LNCaP clone FGC (cell line): Measurements from ENCODE around the gene NHERF1.

ENCODE experiments used
- DNase-seq: peaks from one replicate; pipeline ENCODE4 v3.0.0-alpha.2; 2011; ENCODE audit warnings: low read depth
- H3K4me3 ChIP-seq: 2 replicates; pipeline ENCODE4 v1.5.1; 2011; ENCODE audit warnings: mild to moderate bottlenecking, low read depth, low read length, control low read depth
- TF ChIP-seq, protein P1 (sequence below): IDR thresholded peaks from 2 replicates; pipeline ENCODE4 v1.5.1; 2012; ENCODE audit warnings: mild to moderate bottlenecking; ENCODE audit not compliant: control insufficient read depth, insufficient read depth; ENCODE audit errors: extremely low read depth

NHERF1 gene

DNA sequence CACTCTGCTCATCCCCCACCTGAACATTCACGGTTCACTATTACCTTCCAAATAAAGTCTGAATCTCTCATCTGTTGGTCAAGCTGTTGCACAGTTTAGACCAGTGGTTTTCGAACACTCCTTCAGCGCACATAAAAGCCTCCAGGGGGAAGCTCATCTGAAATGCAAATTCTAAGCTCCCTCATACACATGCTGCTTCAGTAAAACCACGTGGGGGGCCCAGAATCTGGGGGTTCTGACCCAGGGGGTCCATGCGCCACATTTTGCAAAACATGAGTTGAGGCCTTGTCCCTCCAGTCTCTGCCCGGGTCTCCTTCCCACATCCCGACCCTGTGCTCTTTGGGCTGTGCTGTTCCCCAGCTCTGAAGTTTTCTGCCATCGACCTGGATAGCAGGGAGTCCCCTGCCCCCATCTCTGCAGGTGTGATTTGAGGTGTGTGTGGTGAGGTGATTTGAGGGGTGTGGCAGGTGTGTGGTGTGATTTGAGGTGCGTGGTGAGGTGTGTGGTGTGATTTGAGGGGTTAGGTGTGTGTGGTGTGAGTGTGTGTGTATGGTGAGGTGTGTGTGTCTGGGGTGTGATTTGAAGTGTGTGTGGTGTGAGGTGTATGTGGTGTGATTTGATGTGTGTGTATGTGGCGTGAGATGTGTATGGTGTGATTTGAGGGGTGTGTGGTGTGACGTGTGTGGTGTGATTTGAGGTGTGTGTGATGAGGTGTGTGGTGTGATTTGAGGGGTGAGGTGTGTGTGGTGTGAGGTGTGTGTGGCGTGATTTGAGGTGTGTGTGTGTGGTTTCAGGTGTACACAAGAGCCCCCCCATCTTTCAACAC, 16.2 kb upstream of the NHERF1 start:
- no peak overlapping the region for H3K4me3 ChIP-seq
- no peak for DNase-seq
- TF ChIP-seq, protein P1, sequence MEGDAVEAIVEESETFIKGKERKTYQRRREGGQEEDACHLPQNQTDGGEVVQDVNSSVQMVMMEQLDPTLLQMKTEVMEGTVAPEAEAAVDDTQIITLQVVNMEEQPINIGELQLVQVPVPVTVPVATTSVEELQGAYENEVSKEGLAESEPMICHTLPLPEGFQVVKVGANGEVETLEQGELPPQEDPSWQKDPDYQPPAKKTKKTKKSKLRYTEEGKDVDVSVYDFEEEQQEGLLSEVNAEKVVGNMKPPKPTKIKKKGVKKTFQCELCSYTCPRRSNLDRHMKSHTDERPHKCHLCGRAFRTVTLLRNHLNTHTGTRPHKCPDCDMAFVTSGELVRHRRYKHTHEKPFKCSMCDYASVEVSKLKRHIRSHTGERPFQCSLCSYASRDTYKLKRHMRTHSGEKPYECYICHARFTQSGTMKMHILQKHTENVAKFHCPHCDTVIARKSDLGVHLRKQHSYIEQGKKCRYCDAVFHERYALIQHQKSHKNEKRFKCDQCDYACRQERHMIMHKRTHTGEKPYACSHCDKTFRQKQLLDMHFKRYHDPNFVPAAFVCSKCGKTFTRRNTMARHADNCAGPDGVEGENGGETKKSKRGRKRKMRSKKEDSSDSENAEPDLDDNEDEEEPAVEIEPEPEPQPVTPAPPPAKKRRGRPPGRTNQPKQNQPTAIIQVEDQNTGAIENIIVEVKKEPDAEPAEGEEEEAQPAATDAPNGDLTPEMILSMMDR: no peak

GRCh38 chr17:74733365-74734122, 14.9 kb upstream of the NHERF1 start:
- no peak for DNase-seq
- TF ChIP-seq, protein P1: no peak
- H3K4me3 ChIP-seq: no peak overlapping the region

- H3K4me3 ChIP-seq: no peak overlapping the region
- TF ChIP-seq, protein P1: no peak
- no peak for DNase-seq
Measured at GRCh38 chr17:74734256-74734655, 14.2 kb upstream of the NHERF1 start.

GRCh38 chr17:74736513-74737298, 11.7 kb upstream of the NHERF1 start, which contains the start of gene RAB37:
Gene RAB37, plus strand, starts transcription at chr17:74737256. Its CDS starts 17 bp downstream, at chr17:74737273.
- no peak within 1 kb of the TSS for H3K4me3 ChIP-seq
- TF ChIP-seq, protein P1: peak; percentile 73

DNA sequence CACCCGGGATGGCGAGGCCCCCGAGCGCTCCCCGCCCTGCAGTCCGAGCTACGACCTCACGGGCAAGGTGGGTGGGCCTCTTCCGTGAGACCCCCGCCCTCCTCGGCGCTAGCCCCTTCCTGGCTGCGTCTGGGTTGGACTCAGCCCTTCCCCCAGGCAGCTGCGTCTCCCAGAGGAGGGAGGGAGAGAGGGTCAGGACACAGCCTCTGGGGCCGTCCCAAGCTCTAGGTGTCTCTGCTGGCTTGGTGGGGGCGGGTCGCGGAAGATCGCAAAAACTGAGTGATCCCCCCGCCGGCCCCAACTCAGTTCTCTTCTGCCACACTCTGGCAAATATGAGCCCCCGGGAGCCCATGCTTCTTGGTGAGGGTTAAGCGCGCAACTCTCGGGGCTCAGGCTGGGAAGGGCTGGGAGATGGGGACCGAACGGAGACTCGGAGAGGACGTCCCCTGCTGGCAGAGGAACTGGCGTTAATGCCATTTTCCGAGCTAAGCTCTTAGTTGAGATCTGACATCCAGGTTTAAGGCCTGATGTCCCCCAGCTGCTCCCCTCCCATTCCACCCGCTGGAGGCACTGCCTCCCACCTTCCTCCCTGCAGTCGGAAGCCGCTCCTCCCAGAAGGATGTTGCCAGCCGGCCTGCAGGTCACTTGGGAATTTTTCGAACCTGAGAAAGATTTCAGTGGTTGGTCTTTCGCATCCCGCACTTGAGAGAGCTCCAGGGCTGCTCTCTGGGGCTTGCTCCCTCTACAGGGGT, 11.0 kb upstream of the NHERF1 start:
- TF ChIP-seq, protein P1: peak; percentile 35; the same call in 1 of the 2 replicates
- no peak overlapping the region for H3K4me3 ChIP-seq
- no peak for DNase-seq

More at GRCh38 chr17:74736513-74737298, 11.7 kb upstream of the NHERF1 start, which contains the start of gene RAB37:
- DNase-seq: no peak
